NCI-H748 treated with DMSO at 0.1 percent for 48 hours (cell line): ENCODE results near the gene TMEM161B.
"Not testable (repeated sequence)": the region's sequence is repeated elsewhere in the genome, so short reads cannot be mapped to it uniquely, and the experiment has no call there.

ENCODE experiments used
- DNase-seq: peaks from one replicate; lab custom pipeline; 2025; lab: John Stamatoyannopoulos, UW

The TMEM161B gene

DNA sequence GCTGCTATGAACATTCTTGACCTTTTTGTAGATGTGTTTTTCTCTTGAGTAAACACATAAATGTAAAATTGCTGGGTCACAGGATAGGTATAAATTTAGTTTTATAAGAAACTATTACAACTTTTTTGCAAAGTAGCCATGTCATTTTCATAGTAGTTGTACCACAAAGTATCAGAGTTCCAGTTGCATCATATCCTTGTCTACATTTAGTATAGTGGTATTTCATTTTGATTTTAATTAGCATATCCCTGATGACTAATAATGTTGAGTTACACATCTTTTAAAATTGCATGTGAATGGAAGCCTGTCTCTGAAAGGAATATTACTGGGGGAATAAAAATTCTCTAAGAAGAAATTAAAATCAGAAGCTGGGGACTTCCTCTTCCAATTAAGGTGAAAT, 85.4 kb downstream of the TMEM161B start:
- no peak for DNase-seq

DNA sequence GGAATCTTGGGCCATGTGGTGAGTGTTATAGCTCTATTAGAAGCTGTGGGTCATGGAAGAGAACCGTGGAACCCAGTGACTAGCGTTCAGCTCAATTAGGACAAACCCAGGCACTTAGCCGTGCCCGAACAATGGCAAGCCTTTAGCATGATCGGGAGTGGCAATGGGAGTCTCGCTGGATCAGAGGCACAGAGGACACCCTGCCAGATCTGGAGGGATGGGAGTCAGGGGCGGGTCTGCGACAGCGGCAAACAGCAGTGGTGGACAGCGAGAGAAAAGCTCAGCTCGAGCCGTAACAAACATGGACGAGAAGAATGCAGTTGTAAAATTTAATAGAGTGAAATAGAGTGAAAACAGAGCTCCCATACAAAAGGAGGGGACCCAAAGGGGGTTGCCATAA, 91.2 kb downstream of the TMEM161B start:
- not testable (repeated sequence) for DNase-seq

DNA sequence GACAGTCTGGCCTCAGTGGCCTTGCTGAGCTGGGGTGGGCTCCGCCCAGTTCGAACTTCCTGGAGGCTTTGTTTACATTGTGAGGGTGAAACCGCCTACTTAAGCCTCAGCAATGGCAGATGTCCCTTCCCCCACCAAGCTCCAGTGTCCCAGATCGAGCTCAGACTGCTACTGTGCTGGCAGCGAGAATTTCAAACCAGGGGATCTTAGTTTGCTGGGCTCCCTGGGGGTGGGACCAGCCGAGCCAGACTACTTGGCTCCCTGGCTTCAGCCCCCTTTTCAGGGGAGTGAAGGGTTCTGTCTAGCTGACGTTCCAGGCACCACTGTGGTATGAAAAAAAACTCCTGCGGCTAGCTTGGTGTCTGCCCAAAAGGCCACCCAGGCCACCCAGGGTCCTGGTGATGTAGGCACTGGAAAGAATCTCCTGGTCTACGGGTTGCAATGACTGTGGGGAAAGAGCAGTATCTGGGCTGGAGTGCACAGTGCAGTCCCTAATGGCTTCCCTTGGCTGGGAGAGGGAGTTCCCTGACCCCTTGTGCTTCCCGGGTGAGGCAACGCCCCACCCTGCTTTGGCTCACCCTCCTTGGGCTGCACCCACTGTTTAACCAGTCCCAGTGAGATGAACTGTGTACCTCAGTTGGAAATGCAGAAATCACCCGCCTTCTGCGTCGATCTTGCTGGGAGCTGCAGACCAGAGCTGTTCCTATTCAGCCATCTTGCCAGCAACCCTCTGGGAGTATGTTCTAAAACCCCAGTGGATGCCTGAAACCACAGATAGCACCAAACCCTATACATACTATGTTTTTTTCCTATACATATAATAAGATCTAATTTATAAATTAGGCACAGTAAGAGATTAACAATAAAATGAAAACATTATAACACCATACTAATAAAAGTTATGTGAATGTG, 95.5 kb downstream of the TMEM161B start:
- DNase-seq: no peak

DNA sequence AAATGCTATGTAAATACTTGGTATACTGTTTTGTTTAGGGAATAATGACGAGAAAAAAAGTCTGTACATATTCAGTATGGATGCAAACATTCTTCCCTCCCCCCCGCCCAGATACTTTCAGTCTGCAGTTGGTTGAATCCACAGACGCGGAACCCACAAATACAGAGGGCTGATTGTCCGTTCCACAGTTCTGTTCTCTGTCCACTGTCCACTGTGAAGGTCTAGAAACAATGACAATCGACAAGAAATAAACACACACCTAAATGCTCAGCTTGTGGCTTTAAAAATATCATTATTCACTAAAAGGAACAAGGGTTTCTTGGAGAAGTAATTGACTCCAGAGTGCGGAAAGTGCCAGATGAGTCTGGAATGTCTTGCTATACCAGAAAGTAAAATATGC, 109.1 kb downstream of the TMEM161B start:
- DNase-seq: no peak

DNA sequence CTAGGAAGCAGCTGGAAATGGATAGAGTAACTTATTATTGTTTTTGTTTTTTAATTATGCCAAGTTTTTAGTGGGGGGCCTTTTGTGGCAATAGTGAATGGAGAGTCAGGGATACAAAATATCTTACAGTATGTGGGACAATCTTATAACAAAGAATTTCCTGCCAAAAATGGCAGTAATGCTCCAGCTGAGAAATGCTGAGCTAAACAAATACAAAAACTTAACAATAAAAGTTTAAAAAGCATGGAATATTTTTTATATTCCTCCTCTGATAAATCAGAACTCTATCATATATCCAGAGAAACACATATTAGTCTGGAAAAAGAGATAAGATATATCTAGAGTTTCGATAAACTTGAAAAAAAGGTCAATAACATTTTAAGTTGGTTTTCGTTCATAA, 110.6 kb downstream of the TMEM161B start:
- DNase-seq: no peak

DNA sequence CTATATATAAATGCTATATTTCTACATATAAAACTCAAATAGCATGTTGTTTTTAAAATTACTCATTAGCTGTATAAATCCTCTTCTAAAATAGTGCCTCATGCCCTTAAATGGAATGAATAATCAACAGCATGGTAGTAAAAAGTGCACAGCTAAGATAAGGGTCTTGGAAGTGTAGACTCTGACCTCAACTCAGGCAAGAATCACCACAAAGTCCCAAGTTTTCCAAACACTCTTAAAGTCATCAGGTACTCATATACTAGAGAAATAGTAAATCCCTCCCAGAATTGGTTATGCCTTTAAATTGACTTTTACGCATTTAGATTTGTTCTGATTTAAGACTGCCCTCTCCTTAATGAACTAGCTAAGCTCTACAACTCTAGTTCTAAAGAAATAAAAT, 113.8 kb downstream of the TMEM161B start:
- no peak for DNase-seq

DNA sequence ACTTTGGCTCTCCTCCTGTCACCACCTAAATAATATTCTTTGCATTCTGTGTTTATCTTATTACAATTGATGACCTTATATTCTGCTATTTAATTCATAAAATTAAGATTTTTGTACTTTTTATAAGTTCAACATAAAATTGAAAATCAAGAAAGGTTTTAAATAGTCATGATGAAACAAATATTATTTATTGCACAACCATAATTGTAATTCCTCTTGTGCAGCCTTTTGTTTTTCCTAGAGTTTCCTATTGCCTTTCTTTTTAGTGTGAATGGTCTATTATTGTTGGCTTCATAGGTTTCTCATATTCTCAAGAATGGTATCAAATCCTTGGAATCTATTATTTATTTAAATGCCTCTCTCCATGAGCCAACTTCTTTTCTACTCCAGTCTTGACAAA, 117.9 kb downstream of the TMEM161B start:
- no peak for DNase-seq

DNA sequence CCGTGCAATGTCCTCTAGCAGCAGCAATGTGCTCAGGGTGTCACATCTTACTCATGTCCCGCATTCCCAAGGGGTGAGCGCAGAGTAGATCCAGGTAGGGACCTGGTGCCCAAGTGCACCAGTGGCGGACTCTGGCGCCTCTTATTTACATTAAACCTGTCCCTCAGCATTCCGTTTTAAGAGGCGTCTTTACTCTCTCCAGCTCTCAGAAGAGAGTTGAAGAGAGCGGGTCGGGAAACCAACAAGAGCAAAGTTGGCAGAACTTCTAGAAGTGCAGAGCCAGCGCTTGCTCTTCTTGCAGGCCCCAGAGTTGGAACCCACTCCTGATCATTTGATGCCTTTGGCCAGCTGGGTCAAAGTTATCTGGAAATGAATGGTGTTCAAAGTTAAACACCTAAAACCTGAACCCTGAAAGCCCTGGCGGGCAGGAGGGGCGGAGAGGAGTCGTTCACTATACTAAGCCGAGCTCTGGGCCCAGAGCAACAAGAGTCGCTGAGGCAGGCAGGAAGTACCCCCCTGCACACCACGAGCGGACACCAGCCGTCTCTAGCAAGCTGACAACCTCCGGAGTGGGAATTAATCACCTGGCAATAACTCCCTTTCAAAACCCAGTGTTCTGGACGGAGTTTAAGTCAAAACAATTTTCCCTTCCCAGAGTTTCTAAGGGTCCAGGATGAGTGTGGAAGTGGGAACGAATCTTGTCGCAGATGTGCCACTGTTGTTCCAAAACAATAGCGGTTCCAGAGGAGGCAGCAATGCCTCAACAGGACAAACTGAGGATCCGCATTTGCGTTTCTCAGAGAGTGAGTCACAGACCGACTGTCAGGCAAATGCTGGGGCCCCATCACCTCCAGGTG, 122.8 kb downstream of the TMEM161B start:
- DNase-seq: no peak

DNA sequence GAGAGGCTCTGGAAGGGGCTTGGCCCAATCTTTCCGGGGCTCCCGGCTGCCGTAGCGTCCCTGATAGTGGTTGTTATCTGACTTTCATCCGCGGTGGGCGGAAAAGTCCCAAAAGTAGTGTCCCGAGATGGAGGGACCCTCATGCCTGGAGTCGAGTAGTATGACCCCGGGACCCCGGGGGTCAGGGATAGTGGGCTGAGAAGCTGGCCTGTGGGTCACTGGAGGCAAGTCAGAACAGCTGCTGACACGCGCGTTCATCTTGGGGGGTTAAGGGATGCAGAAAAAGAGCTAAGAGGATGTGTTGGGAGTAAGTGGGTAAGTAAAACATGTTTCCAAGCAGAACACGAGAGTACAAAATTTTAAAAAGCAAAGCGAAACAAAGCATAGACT, 123.4 kb downstream of the TMEM161B start:
- DNase-seq: no peak
